Calu3 (cell line): ENCODE measurements around the gene RAP2C. TPM values are rescaled to one million over a fixed set of nuclear protein-coding genes. Genes with fewer than 3 reads are reported as not detected.
A peak's percentile ranks its signal among the peaks of the same experiment; 100 is the strongest.

ENCODE experiments used
- BruUV-seq: library from RNA; stranded (reverse); fragments of 400-500 nt; replicated peaks from 2 replicates; lab custom pipeline; 2021; lab: Mats Ljungman, UMichigan
- CTCF ChIA-PET: fragments of 300-600 bp; sonication (Branson Sonifier 250); formaldehyde crosslinking; loops from one replicate; lab custom pipeline; 2022; ENCODE audit warnings: antibody characterized with exemption; lab: Charles Lee
- DNase-seq: peaks from one replicate; pipeline ENCODE4 v3.0.0; 2022
- H3K27ac Mint-ChIP-seq: one replicate; pipeline ENCODE4 v1.8.0; 2022; ENCODE audit warnings: mixed read lengths; ENCODE audit not compliant: unreplicated experiment
- H3K27me3 Mint-ChIP-seq: one replicate; pipeline ENCODE4 v1.8.0; 2022; ENCODE audit warnings: mixed read lengths; ENCODE audit not compliant: unreplicated experiment
- H3K36me3 Mint-ChIP-seq: one replicate; pipeline ENCODE4 v1.8.0; 2022; ENCODE audit warnings: mild to moderate bottlenecking, moderate library complexity, mixed read lengths; ENCODE audit not compliant: insufficient read depth, unreplicated experiment
- H3K4me1 Mint-ChIP-seq: one replicate; pipeline ENCODE4 v1.8.0; 2022; ENCODE audit warnings: mild to moderate bottlenecking, low read depth, mixed read lengths; ENCODE audit not compliant: unreplicated experiment
- H3K4me3 Mint-ChIP-seq: one replicate; pipeline ENCODE4 v1.8.0; 2022; ENCODE audit warnings: mild to moderate bottlenecking, low read depth, moderate library complexity, mixed read lengths; ENCODE audit not compliant: unreplicated experiment
- H3K9me3 Mint-ChIP-seq: one replicate; pipeline ENCODE4 v1.8.0; 2022; ENCODE audit warnings: low read depth, mixed read lengths; ENCODE audit not compliant: unreplicated experiment
- CTCF ChIP-seq: fragments of 200-600 bp; IDR thresholded peaks from one replicate; pipeline ENCODE4 v1.8.0; 2022; ENCODE audit warnings: antibody characterized with exemption; ENCODE audit not compliant: unreplicated experiment
- intact Hi-C: fragments of 100-400 bp; cut with micrococcal nuclease; formaldehyde crosslinking; loops from one replicate; pipeline ENCODE4 v1.10.0; 2022; ENCODE audit not compliant: unreplicated experiment
- total RNA-seq: library from RNA; stranded (reverse); gene quantifications from 2 replicates; pipeline ENCODE4 v1.2.3, GENCODE V29; 2022

The RAP2C gene
- total RNA-seq, 1 experiment from 2014 or later, result 22.9 TPM

GRCh38 chrX:132216806-132217202 lies 2.4 kb downstream of the RAP2C start:
- no peak for DNase-seq
- Mint-ChIP-seq H3K36me3 (peaks cover 36% of the 10 kb centered on the region), H3K9me3 (no peaks in the 10 kb centered on the region), H3K4me3 (peak overlapping the region; percentile 91), H3K27ac (peak overlapping the region; percentile 98), H3K27me3 (no peaks in the 10 kb centered on the region), H3K4me1 (peaks cover 7% of the 10 kb centered on the region)
- intact Hi-C loops, result loop anchor here (10.0 kb wide), 1 partner anchor 268 kb away; the partner anchor contains the start of gene MBNL3
- CTCF ChIA-PET, result interaction anchor here (0.6 to 1.2 kb wide), 2 partner anchors 124 to 387 kb away, joined by 3 to 4 read pairs; no protein-coding TSS in a partner anchor
- TSS peak; percentile 47 for BruUV-seq
- TF ChIP-seq CTCF, result no peak

GRCh38 chrX:132216283-132216682 lies 3.0 kb downstream of the RAP2C start:
- DNase-seq, result no peak
- intact Hi-C loops, result loop anchor here (10.0 kb wide), 1 partner anchor 269 kb away; the partner anchor contains the start of gene MBNL3
- CTCF ChIA-PET, result no interaction called here
- H3K27me3 Mint-ChIP-seq, result no peaks in the 10 kb centered on the region
- TF ChIP-seq CTCF, result no peak
- no TSS peak for BruUV-seq
- H3K4me3 Mint-ChIP-seq, result peak overlapping the region; percentile 91
- H3K9me3 Mint-ChIP-seq, result no peaks in the 10 kb centered on the region
- peak overlapping the region; percentile 98 for H3K27ac Mint-ChIP-seq
- H3K4me1 Mint-ChIP-seq, result peaks cover 7% of the 10 kb centered on the region
- H3K36me3 Mint-ChIP-seq, result peaks cover 36% of the 10 kb centered on the region

- Mint-ChIP-seq H3K4me1 (peaks cover 4% of the 10 kb centered on the region), H3K27me3 (no peaks in the 10 kb centered on the region), H3K9me3 (no peaks in the 10 kb centered on the region), H3K36me3 (peaks cover 40% of the 10 kb centered on the region), H3K27ac (no peak overlapping the region), H3K4me3 (peak overlapping the region; percentile 91)
- no TSS peak for BruUV-seq
- no peak for DNase-seq
- CTCF ChIA-PET, result no interaction called here
- no peak for TF ChIP-seq CTCF
- intact Hi-C loops, result loop anchor here (10.0 kb wide), 1 partner anchor 270 kb away; the partner anchor contains the start of gene MBNL3
These were observed 4.7 kb downstream of the RAP2C start for GRCh38 chrX:132214518-132214917.

GRCh38 chrX:132209527-132209926 lies 9.7 kb downstream of the RAP2C start:
- no peak for TF ChIP-seq CTCF
- no peak overlapping the region for H3K4me3 Mint-ChIP-seq
- BruUV-seq, result no TSS peak
- H3K4me1 Mint-ChIP-seq, result no peaks in the 10 kb centered on the region
- no peaks in the 10 kb centered on the region for H3K27me3 Mint-ChIP-seq
- no peaks in the 10 kb centered on the region for H3K9me3 Mint-ChIP-seq
- H3K27ac Mint-ChIP-seq, result peak overlapping the region; percentile 33
- DNase-seq, result no peak
- H3K36me3 Mint-ChIP-seq, result peaks cover 13% of the 10 kb centered on the region
- CTCF ChIA-PET, result interaction anchor here (0.9 kb wide), 1 partner anchor 117 kb away, joined by 3 read pairs; no protein-coding TSS in a partner anchor
- intact Hi-C loops, result no loop called here
